Gastroesophageal sphincter (tissue), 4 donors: ENCODE measurements around the gene RALGPS1. TPM values are rescaled to one million over a fixed set of nuclear protein-coding genes. Genes with fewer than 3 reads are reported as not detected.

Experiments used
- ATAC-seq: fragments of 150-250 bp; one replicate; pipeline ENCODE4 v1.9.1; 2016; ENCODE audit warnings: mild to moderate bottlenecking, moderate library complexity
- H3K27ac ChIP-seq, 4 donors: fragments of 200-600 bp; sonication (generic) in 3 of 4; 1 replicate in 3 of 4; 2 replicates in 1 of 4; pipeline ENCODE4 v1.5.1; 2016 to 2019
- H3K27me3 ChIP-seq: fragments of 200-600 bp; sonication (generic); one replicate; pipeline ENCODE4 v1.5.1; 2019
- H3K36me3 ChIP-seq, 2 donors: fragments of 200-600 bp; sonication (generic); one replicate each; pipeline ENCODE4 v1.5.1; 2019; ENCODE audit warnings: control low read depth in 1 of 2
- H3K4me1 ChIP-seq, 3 donors: fragments of 200-600 bp; sonication (generic); 1 replicate in 2 of 3; 2 replicates in 1 of 3; pipeline ENCODE4 v1.5.1; 2016 to 2019; ENCODE audit warnings: control low read depth in 2 of 3
- H3K4me3 ChIP-seq, 2 donors: fragments of 200-600 bp; sonication (generic); one replicate each; pipeline ENCODE4 v1.5.1; 2019; ENCODE audit warnings: mild to moderate bottlenecking in 1 of 2, moderate library complexity in 1 of 2
- H3K9me3 ChIP-seq, 3 donors: fragments of 200-600 bp; sonication (generic); one replicate each; pipeline ENCODE4 v1.5.1; 2017 to 2019; ENCODE audit warnings: control low read depth in 2 of 3
- EP300 ChIP-seq: sonication (generic); formaldehyde crosslinking; IDR thresholded peaks from one replicate; pipeline ENCODE4 v1.6.1; 2017; ENCODE audit warnings: antibody characterized with exemption, mild to moderate bottlenecking
- POLR2A ChIP-seq, 2 donors: fragments of 450-650 bp; IDR thresholded peaks; one replicate each; pipeline ENCODE4 v1.6.1; 2017; ENCODE audit warnings: antibody characterized with exemption in 2 of 2, mild to moderate bottlenecking in 2 of 2, moderate library complexity in 1 of 2
- POLR2AphosphoS5 ChIP-seq: sonication (generic); formaldehyde crosslinking; IDR thresholded peaks from one replicate; pipeline ENCODE4 v1.6.1; 2017; ENCODE audit warnings: antibody characterized with exemption
- WGBS, 2 donors: methylation state at CpG; one replicate each; pipeline ENCODE4 v1.1.5; 2018; ENCODE audit warnings: low coverage in 1 of 2; 5-methylcytosine and 5-hydroxymethylcytosine counted together
- total RNA-seq, 4 donors: library from RNA; depleted of rRNA; stranded (reverse); fragments of >200 nt; gene quantifications; one replicate each; pipeline ENCODE4 v1.1.0, GENCODE V29; 2016
- TF ChIP-seq, protein P1 (sequence below), 4 experiments: fragments of 200-600 bp in 2 of 4; fragments of 450-650 bp in 2 of 4; sonication (generic) in 1 of 4; IDR thresholded peaks; one replicate each; pipeline ENCODE4 v1.5.1; 2017 to 2019; ENCODE audit warnings: antibody characterized with exemption in 4 of 4, mild to moderate bottlenecking in 2 of 4, moderate library complexity in 2 of 4

Gene RALGPS1
- total RNA-seq, 4 donors from 2014 or later = 5.9 to 17.4 (median 11.3) TPM

DNA sequence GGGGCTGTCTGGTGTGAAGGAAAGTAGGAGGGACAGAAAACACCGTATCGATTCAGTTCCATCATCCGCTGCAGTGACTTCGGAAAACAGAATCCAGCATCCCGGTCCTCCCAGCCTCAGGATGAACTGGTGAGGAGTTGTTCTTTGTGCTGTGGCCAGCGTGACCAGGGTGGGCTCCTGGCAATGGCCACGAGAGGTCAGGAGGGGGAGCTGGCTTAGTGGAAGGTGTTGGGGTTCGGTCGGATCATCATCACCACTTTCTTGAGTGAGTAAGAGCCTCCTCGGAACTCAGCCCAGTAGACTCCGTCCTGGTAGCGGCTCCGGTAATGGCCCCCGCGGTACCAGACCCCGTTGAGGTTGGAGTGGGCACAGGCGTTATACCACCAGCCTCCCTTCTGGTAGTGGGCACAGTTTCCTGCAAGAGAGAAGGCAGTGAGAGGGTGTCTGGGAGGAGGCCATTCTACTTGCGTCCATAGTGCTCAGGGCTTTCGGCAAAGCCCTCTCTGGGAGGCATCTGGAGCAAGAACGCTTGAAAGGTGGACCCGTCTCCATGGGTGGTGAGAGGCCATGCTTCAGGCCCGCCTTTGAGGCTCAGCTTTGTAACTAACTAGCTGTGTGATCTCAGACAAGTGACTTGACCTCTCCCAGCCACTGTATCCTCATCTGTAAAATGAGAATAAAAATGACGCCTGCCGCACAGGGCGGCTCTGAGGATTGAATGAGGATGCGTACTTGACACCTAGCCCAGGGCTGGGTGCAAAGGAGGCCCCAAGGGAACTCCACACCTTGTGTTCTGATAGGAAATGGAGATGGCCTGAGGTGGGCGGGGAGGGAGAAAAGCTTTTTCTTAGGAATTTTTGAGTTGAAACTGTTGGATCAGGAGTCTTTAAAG, 174.4 kb downstream of the RALGPS1 start:
- Histone ChIP-seq H3K36me3 (peaks cover 0 to 70% of the 10 kb centered on the region in 2 donors), H3K4me3 (no peak overlapping the region), H3K4me1 (peaks cover 0 to 26% (median 10%) of the 10 kb centered on the region in 3 donors), H3K27ac (peak overlapping the region in 3 of 4 donors; percentile 71 to 77 (median 76)), H3K9me3 (no peaks in the 10 kb centered on the region), H3K27me3 (no peaks in the 10 kb centered on the region)
- 89 to 98% methylated on average over 3 to 10 of the region's 27 CpGs for WGBS, 2 donors
- ATAC-seq = no peak
- TF ChIP-seq POLR2A (IDR thresholded peaks at IDR 0.05) (no peak), EP300 (no peak), POLR2AphosphoS5 (no peak)
- TF ChIP-seq, protein P1, sequence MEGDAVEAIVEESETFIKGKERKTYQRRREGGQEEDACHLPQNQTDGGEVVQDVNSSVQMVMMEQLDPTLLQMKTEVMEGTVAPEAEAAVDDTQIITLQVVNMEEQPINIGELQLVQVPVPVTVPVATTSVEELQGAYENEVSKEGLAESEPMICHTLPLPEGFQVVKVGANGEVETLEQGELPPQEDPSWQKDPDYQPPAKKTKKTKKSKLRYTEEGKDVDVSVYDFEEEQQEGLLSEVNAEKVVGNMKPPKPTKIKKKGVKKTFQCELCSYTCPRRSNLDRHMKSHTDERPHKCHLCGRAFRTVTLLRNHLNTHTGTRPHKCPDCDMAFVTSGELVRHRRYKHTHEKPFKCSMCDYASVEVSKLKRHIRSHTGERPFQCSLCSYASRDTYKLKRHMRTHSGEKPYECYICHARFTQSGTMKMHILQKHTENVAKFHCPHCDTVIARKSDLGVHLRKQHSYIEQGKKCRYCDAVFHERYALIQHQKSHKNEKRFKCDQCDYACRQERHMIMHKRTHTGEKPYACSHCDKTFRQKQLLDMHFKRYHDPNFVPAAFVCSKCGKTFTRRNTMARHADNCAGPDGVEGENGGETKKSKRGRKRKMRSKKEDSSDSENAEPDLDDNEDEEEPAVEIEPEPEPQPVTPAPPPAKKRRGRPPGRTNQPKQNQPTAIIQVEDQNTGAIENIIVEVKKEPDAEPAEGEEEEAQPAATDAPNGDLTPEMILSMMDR (IDR thresholded peaks at IDR 0.05) = no peak

DNA sequence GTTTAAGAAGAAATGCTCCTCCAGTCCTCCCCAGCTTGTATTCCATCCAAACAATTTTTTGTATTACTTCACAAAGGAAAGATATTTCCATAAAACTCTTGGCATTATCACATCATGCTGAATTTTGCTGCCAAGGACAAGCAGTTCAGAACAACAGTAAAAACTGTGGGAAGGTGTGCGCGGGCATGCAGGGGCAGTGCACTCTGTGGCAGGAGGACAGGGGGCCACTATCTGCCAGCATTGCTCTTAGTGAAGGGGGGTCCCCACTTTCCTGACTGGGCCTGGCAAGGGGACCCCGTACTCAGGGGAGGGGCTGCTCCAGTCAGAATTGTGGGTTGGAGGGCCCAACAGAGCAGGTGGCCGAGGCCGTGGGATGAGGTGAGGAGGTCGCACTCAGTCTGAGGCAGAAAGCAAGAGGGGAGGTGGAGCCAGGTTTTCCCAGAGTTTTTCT, 175.1 kb downstream of the RALGPS1 start:
- 64 to 80% methylated on average over 1 to 2 of the region's 6 CpGs for WGBS, 2 donors
- ATAC-seq = peak; percentile 54
- TF ChIP-seq POLR2AphosphoS5 = peak; percentile 48
- TF ChIP-seq, protein P1 (IDR thresholded peaks at IDR 0.05) = no peak
- peaks cover 0 to 77% of the 10 kb centered on the region in 2 donors for H3K36me3 ChIP-seq
- peak overlapping the region; percentile 36 to 77 (median 74) for H3K27ac ChIP-seq
- no peaks in the 10 kb centered on the region for H3K9me3 ChIP-seq
- no peaks in the 10 kb centered on the region for H3K27me3 ChIP-seq
- peaks cover 0 to 26% (median 10%) of the 10 kb centered on the region in 3 donors for H3K4me1 ChIP-seq
- no peak overlapping the region for H3K4me3 ChIP-seq

DNA sequence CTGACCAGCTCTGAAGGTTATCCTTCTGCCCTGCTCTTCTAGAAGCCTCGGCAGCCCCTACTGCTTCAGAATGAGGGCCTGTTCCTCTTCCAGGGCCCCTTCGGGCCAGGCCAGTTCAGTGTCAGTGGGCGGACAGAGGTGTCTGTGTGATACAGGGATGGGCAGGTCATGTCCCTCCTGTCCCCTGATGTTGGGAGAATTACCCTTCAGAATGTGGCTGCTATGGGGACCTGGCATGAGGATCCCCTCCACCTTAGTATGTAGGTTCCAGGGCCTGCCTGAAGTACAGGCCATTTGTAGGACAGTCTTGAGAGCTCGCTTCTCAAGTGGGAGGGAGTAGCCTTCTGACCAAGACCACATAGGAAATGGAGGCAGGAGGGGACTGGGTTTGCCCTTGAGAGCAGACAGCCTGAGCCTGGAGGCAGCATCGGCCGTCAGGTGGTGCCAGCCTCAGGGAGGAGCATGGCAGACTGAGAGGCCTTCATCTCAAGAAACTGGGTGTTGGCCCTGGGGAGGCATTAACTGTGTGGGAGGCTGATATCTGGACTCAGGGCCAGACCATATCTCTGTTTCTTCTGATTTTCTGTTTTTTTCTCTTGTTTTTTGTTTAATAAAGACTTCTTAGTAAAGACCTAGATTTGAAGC, 175.9 kb downstream of the RALGPS1 start:
- peaks cover 0 to 26% (median 10%) of the 10 kb centered on the region in 3 donors for H3K4me1 ChIP-seq
- 69 to 70% methylated on average over 2 of the region's 6 CpGs for WGBS, 2 donors
- peak overlapping the region; percentile 36 to 77 (median 74) for H3K27ac ChIP-seq
- H3K36me3 ChIP-seq = peaks cover 0 to 78% of the 10 kb centered on the region in 2 donors
- H3K9me3 ChIP-seq = no peaks in the 10 kb centered on the region
- TF ChIP-seq POLR2AphosphoS5 (no peak), POLR2A (IDR thresholded peaks at IDR 0.05) (no peak), EP300 (no peak)
- TF ChIP-seq, protein P1 (IDR thresholded peaks at IDR 0.05) = no peak
- no peak overlapping the region for H3K4me3 ChIP-seq
- ATAC-seq = no peak
- H3K27me3 ChIP-seq = no peaks in the 10 kb centered on the region

DNA sequence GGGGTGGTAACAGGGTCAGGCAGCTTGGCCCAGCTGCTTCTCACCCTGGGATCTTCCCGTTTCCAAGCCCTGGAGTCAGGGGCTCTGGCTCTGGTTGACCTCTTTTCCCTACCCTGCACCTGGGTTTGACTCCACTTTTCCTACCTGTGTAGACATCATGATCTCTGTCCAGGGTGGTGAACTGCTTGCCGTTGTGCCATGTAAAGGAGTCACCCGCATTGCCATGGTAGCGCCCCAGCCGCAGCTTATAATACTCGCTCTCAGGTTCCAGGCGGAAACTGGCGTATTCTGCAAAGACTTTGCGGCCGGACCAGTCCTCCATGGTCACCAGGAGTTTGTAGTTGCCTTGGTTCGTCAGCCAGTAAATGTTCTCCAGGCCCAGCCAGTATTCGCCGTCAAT, 176.9 kb downstream of the RALGPS1 start:
- H3K36me3 ChIP-seq = peaks cover 0 to 84% of the 10 kb centered on the region in 2 donors
- H3K27me3 ChIP-seq = no peaks in the 10 kb centered on the region

More for the DNA sequence above, 176.9 kb downstream of the RALGPS1 start:
- no peak for TF ChIP-seq POLR2A (IDR thresholded peaks at IDR 0.05)
- TF ChIP-seq POLR2AphosphoS5 = no peak
- no peak for TF ChIP-seq EP300
- TF ChIP-seq, protein P1 (IDR thresholded peaks at IDR 0.05) = no peak
- no peak overlapping the region for H3K4me3 ChIP-seq
- H3K27ac ChIP-seq = peak overlapping the region in 2 of 4 donors; percentile 71 to 76
- H3K4me1 ChIP-seq = peaks cover 0 to 26% (median 10%) of the 10 kb centered on the region in 3 donors
- ATAC-seq = no peak
- no peaks in the 10 kb centered on the region for H3K9me3 ChIP-seq
- 88 to 98% methylated on average over 3 to 7 of the region's 13 CpGs for WGBS, 2 donors
